Activated T-helper 1 cell treated with Interleukin-2 at 50 U/mL for 16 hours (primary cell): ENCODE results near the gene STX10.

Experiments
- DNase-seq: peaks from one replicate; pipeline ENCODE4 v3.0.0-alpha.2; 2020; ENCODE audit warnings: low read depth

STX10 gene

GRCh38 chr19:13139633-13140311 is 10.4 kb downstream of the STX10 start:
- no peak for DNase-seq

DNA sequence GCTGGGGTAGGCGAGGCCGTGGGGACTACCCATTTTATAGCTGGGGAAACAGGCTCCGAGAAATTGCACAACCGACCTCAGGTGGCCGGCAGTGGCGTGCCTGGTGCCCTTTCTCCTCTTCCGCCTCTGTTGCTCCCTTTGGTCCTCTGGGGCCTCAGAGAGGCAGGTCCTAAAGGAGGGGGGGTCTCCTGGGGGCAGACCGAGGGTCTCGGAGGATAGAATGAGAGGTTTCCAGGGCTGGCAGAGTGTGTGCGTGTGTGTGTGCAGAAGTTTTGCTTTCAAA is 11.3 kb downstream of the STX10 start:
- DNase-seq = no peak

DNA sequence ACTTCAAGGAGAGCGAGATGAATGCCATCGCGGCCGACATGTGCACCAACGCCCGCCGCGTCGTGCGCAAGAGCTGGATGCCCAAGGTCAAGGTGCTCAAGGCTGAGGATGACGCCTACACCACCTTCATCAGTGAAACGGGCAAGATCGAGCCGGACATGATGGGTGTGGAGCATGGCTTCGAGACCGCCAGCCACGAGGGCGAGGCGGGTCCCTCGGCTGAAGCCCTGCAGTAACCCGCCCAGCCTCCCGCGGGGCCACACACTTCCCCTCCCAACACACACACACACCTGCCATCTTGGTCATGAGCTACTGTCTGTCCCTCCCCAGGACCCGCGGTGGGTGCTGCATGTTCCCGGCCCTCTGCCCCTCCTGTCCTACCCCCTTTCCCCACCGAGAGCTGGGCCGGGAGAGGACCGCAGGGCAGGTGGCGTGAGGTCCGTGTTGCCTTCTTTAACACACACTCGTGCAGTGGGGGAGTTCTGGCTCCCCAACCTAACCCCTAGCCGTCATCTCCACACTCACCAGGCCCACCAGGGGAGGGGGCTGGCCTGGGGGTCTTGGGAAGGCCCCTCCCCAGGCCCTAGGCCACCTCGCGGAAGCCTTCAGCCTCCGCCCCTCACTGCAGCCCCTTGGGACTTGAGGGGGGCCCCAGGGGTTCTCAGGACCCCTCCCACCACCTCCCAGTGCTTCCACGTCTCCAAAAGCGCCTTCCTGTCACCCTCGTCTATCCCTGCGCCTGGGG is 11.8 kb downstream of the STX10 start:
- no peak for DNase-seq

- no peak for DNase-seq
Measured at GRCh38 chr19:13137290-13137794, 12.8 kb downstream of the STX10 start.

DNA sequence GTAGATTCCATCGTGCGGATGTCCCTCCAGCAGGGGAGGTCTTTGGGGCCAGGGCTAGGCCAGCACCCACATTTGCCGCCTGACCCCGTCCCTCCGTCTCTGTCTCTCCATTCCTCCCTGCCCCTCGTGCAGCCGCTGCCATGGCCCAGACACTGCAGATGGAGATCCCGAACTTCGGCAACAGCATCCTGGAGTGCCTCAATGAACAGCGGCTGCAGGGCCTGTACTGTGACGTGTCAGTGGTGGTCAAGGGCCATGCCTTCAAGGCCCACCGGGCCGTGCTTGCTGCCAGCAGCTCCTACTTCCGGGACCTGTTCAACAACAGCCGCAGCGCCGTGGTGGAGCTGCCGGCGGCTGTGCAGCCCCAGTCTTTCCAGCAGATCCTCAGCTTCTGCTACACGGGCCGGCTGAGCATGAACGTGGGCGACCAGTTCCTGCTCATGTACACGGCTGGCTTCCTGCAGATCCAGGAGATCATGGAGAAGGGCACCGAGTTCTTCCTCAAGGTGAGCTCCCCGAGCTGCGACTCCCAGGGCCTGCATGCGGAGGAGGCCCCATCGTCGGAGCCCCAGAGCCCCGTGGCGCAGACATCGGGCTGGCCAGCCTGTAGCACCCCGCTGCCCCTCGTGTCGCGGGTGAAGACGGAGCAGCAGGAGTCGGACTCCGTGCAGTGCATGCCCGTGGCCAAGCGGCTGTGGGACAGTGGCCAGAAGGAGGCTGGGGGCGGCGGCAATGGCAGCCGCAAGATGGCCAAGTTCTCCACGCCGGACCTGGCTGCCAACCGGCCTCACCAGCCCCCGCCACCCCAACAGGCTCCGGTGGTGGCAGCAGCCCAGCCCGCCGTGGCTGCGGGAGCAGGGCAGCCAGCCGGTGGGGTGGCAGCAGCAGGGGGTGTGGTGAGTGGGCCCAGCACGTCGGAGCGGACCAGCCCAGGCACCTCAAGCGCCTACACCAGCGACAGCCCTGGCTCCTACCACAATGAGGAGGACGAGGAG is 14.8 kb downstream of the STX10 start:
- no peak for DNase-seq

- DNase-seq = no peak
Measured at GRCh38 chr19:13134626-13135025, 15.5 kb downstream of the STX10 start.

DNA sequence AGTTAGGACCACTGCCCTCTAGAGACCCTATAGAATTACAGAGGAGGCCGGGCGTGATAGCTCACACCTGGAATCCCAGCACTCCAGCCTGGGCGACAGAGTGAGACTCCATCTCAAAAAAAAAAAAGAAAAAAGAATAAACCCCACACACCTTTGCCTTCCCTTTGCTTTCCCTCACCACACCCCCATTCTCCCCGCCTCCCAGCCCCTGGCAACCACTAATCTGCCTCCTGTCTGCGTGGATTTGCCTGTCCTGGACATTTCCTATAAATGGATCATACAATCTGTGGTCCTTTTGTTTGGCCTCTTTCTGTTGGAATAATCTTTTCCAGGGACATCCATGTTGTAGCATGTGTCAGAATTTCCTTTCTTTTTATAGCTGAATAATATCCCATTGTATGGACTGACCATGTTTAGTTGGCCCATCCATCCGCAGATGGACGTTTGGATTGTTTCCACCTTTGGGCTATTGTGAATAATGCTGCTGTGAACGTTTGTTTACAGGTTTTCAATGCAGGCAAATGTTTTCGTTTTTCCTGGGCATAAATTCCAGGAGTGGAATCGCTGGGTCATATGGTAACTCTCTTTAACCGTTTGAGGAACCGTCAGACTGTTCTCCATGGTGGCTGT is 16.8 kb downstream of the STX10 start:
- no peak for DNase-seq

DNA sequence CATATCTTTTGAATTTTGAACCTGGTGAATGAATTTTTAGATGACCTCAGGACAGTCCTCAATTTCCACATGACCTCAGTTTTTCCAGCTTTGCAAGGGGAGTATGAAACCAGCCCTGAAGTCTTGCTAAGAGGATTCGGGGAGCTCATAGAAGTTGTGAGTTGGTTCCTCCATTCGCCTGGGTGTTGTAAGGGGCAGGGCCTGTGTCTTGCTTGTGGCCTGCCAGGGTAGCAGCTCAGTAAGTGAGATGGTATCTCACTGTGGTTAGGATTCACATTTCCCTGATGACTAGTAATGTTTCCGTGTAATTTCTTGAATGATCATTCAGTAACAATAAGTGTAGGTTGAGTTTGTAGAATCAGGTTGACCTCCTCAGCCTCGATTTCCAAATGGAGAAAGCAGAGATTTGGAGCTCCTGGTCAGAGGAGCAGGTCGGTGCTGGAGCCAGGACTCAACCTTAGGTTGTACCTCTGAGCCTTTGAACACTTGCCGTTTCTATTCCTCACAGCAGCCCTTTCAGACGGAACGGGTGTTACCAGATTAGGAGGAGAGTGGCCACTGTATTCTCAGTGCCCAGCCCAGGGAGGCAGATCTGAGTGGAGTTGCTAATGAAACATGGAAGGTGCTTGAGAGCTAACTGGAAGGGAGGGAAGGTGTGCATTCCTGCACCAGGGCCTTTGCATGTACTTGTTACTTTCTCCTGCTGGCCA is 17.5 kb downstream of the STX10 start:
- no peak for DNase-seq

GRCh38 chr19:13130886-13131490 is 19.2 kb downstream of the STX10 start:
- DNase-seq = no peak

- DNase-seq = no peak
Measured at GRCh38 chr19:13129384-13129783, 20.8 kb downstream of the STX10 start.

- DNase-seq = no peak
Measured at GRCh38 chr19:13128583-13128982, 21.6 kb downstream of the STX10 start.

DNA sequence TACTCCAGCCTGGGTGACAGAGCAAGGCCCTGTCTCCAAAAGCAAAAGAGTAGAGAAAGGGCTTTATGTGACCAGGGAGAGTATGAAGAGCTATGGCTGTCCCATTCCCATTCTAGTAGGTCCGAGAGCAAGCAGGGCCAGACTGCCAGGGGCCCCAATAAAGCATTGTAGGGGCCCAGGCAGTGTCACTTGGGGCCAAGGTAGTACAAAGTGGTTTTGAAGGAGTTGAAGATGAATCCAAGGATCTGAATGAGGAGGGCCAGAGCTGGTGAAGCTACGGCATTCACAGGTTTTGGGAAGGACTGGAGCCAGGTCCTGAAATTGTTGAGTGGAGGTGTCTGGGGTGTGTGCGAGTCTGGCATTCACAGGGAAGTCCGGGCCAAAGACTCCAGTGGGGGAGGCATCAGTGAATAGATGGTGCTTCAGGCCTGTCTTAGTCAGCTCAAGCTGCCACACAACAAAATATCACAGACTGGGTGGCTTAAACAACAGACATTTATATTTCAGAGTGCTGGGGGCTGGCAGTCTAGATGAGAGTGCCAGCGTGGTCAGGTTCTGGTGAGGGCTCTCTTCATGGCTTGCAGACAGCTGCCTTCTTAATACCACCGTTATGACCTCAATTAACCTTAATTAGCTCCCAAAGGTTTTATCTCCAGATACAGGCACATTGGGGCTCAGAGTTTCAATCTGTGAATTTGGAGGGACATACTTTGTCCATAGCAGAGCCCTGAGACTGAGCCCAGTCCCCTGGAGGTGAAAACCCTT is 22.2 kb downstream of the STX10 start:
- DNase-seq = no peak

DNA sequence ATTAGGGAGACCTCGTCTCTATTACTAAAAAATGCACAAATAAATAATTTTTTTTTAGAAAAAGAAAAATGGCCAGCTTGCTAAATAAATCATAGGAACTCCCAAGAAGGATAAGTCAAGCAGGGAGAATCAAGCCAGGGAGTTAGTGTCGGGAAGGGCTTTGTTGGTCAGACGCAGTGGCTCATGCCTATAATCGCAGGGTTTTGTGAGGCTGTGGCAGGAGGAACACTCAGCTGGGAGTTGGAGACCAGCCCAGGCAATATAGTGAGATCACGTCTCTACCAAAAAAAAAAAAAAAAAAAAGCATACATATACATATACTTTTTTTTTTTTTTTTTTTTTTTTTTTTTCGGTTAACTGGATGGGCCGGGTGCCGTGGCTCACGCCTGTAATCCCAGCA is 23.1 kb downstream of the STX10 start:
- DNase-seq = no peak

GRCh38 chr19:13122980-13123957 is 26.9 kb downstream of the STX10 start:
- no peak for DNase-seq

- DNase-seq = no peak
Measured at GRCh38 chr19:13122275-13122878, 27.8 kb downstream of the STX10 start.

DNA sequence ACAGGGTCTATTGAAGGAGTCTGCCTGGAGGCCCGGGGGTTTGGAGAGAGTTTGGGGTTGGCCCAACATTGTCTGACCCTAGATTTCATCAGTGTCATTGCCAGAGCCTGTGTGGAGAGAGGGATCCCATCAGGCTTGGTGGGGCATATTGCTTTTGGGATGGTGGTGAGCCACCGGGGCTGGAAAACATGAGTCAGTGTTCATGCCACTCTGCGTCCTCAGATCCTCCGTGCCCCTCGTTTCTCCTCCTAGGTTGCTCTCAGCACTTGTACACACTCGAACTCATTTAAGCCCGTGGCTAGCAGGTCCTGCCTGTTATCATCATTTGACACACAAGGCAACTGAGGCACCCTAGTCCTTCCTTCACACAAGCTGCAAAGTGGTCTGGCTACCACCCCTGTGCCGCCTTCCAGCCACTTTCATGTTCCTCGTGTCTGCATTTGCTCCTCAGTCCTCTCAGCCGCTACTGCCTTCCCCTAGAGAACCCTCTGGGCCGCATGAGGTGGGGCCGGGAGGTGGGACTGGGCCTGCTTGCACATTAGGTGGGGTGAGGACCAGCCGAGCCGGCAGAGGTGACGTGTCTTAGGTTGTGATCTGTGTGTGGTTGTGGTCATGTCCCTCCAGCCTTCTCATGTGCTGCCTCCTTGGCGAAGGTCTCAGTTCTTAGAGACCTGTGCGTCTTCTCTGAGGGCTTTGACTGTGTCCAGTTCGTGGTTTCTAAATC is 28.5 kb downstream of the STX10 start:
- no peak for DNase-seq

- DNase-seq = no peak
Measured at GRCh38 chr19:13120817-13121216, 29.4 kb downstream of the STX10 start.

GRCh38 chr19:13120031-13120430 is 30.1 kb downstream of the STX10 start:
- no peak for DNase-seq
